GM12878 (cell line): ENCODE data around the gene OS9. TPM values are rescaled to one million over a fixed set of nuclear protein-coding genes. Genes with fewer than 3 reads are reported as not detected.

Experiments
- ASH2L ChIP-seq: fragments of 300-600, 200-600 bp; sonication (generic); IDR thresholded peaks from 2 replicates; pipeline ENCODE4 v1.6.1; 2017; ENCODE audit warnings: low read depth, mild to moderate bottlenecking, borderline replicate concordance
- CEBPB ChIP-seq, 2 experiments: fragments of 150-350 bp in 1 of 2; IDR thresholded peaks; 2 replicates each; pipeline ENCODE4 v1.6.1; 2012 to 2014; ENCODE audit warnings: low read depth in 2 of 2, low read length in 2 of 2, borderline replicate concordance in 1 of 2, inconsistent platforms in 1 of 2
- E4F1 ChIP-seq: fragments of 450-650 bp; IDR thresholded peaks from 2 replicates; pipeline ENCODE4 v1.6.1; 2018; ENCODE audit warnings: borderline replicate concordance, mild to moderate bottlenecking; ENCODE audit not compliant: partially characterized antibody
- EZH2 ChIP-seq: IDR thresholded peaks from 2 replicates; pipeline ENCODE4 v1.6.1; 2012; ENCODE audit warnings: low read depth, mild to moderate bottlenecking, control low read depth, inconsistent platforms, low read length, borderline replicate concordance; ENCODE audit not compliant: control insufficient read depth
- MAX ChIP-seq: IDR thresholded peaks from 2 replicates; pipeline ENCODE4 v1.6.1; 2012; ENCODE audit warnings: low read depth, low read length, improper control_type of control experiment
- NBN ChIP-seq: fragments of 450-650 bp; IDR thresholded peaks from 2 replicates; pipeline ENCODE4 v1.6.1; 2016
- NRF1 ChIP-seq: conservative IDR thresholded peaks from 2 replicates; pipeline ENCODE4 v1.6.1; 2011; ENCODE audit warnings: mild to moderate bottlenecking, low read depth, low read length, improper control_type of control experiment
- POLR2A ChIP-seq: IDR thresholded peaks from 2 replicates; pipeline ENCODE4 v1.6.1; 2011; ENCODE audit warnings: low read depth, mild to moderate bottlenecking, low read length
- RELB ChIP-seq: fragments of 450-650 bp; IDR thresholded peaks from 2 replicates; pipeline ENCODE4 v1.6.1; 2017; ENCODE audit warnings: low read depth, mild to moderate bottlenecking, moderate library complexity
- RUNX3 ChIP-seq: IDR thresholded peaks from 2 replicates; pipeline ENCODE4 v1.6.1; 2012; ENCODE audit warnings: low read length, inconsistent platforms
- SMAD5 ChIP-seq: IDR thresholded peaks from 2 replicates; pipeline ENCODE4 v1.6.1; 2016; ENCODE audit warnings: antibody characterized with exemption, low read depth
- SMARCA5 ChIP-seq: fragments of 450-650 bp; IDR thresholded peaks from 2 replicates; pipeline ENCODE4 v1.6.1; 2017; ENCODE audit warnings: mild to moderate bottlenecking
- SUPT20H ChIP-seq: IDR thresholded peaks from 2 replicates; pipeline ENCODE4 v1.6.1; 2011; ENCODE audit warnings: low read depth, mild to moderate bottlenecking, low read length, moderate library complexity, borderline replicate concordance; ENCODE audit not compliant: control insufficient read depth
- TCF3 ChIP-seq: IDR thresholded peaks from 2 replicates; pipeline ENCODE4 v1.6.1; 2012; ENCODE audit warnings: low read depth, mild to moderate bottlenecking, low read length, borderline replicate concordance; ENCODE audit not compliant: insufficient read depth
- WRNIP1 ChIP-seq: IDR thresholded peaks from 2 replicates; pipeline ENCODE4 v1.6.1; 2011; ENCODE audit warnings: low read depth, low read length, improper control_type of control experiment, borderline replicate concordance
- ZBED1 ChIP-seq: IDR thresholded peaks from 2 replicates; pipeline ENCODE4 v1.6.1; 2016; ENCODE audit warnings: borderline replicate concordance
- polyA plus RNA-seq, 11 experiments: library from polyadenylated mRNA; depleted of rRNA in 4 of 11; unstranded in 6 of 11; stranded (reverse) in 5 of 11; fragments of >200 nt; fragmentation: Nextera tagmentation in 4 of 11; fragmentation: Illumina TruSeq in 1 of 11; extraction: Ambion mirVana in 4 of 11; extraction: Trizol in 1 of 11; gene quantifications; 1 replicate in 1 of 11; 2 replicates in 10 of 11; pipeline versions ENCODE4 v1.2.1 to v1.2.3, GENCODE V29; 2011 to 2016; ENCODE audit warnings: inconsistent platforms in 2 of 11, missing spikeins in 2 of 11, low read depth in 1 of 11
- total RNA-seq, 4 experiments: library from RNA; depleted of rRNA in 3 of 4; stranded (reverse); fragments of >200 nt in 3 of 4; fragmentation: Illumina TruSeq in 1 of 4; extraction: Trizol in 1 of 4; gene quantifications; 2 replicates each; pipeline versions ENCODE4 v1.2.1 to v1.2.3, GENCODE V29; 2013 to 2021
- TF ChIP-seq, protein P1 (sequence below): IDR thresholded peaks from 2 replicates; pipeline ENCODE4 v1.6.1; 2011; ENCODE audit warnings: low read depth, low read length, improper control_type of control experiment, borderline replicate concordance
- TF ChIP-seq, protein P2 (sequence below): fragments of 450-650 bp; IDR thresholded peaks from 2 replicates; pipeline ENCODE4 v1.6.1; 2016; ENCODE audit warnings: mild to moderate bottlenecking
- TF ChIP-seq, protein P3 (sequence below): IDR thresholded peaks from 2 replicates; pipeline ENCODE4 v1.6.1; 2012; ENCODE audit warnings: low read depth, low read length, improper control_type of control experiment

The OS9 gene
- total and polyA plus RNA-seq, 10 of the 15 experiments (the other 5 are each of a cell fraction or from before 2014, with no cell fraction given), result 5.2 to 106 (median 79.1) TPM

- 0 out of 2 replicates have a peak, but pooled peaks have one; percentile 44 for TF ChIP-seq RELB
- TF ChIP-seq NBN, result peak; percentile 90
- TF ChIP-seq, protein P1, sequence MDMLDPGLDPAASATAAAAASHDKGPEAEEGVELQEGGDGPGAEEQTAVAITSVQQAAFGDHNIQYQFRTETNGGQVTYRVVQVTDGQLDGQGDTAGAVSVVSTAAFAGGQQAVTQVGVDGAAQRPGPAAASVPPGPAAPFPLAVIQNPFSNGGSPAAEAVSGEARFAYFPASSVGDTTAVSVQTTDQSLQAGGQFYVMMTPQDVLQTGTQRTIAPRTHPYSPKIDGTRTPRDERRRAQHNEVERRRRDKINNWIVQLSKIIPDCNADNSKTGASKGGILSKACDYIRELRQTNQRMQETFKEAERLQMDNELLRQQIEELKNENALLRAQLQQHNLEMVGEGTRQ, result no peak
- no peak for TF ChIP-seq WRNIP1
- no peak for TF ChIP-seq SUPT20H
- TF ChIP-seq POLR2A, result peak; percentile 48
- TF ChIP-seq MAX, result no peak
- TF ChIP-seq, protein P2, sequence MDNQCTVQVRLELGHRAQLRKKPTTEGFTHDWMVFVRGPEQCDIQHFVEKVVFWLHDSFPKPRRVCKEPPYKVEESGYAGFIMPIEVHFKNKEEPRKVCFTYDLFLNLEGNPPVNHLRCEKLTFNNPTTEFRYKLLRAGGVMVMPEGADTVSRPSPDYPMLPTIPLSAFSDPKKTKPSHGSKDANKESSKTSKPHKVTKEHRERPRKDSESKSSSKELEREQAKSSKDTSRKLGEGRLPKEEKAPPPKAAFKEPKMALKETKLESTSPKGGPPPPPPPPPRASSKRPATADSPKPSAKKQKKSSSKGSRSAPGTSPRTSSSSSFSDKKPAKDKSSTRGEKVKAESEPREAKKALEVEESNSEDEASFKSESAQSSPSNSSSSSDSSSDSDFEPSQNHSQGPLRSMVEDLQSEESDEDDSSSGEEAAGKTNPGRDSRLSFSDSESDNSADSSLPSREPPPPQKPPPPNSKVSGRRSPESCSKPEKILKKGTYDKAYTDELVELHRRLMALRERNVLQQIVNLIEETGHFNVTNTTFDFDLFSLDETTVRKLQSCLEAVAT, result peak; percentile 78
- TF ChIP-seq, protein P3, sequence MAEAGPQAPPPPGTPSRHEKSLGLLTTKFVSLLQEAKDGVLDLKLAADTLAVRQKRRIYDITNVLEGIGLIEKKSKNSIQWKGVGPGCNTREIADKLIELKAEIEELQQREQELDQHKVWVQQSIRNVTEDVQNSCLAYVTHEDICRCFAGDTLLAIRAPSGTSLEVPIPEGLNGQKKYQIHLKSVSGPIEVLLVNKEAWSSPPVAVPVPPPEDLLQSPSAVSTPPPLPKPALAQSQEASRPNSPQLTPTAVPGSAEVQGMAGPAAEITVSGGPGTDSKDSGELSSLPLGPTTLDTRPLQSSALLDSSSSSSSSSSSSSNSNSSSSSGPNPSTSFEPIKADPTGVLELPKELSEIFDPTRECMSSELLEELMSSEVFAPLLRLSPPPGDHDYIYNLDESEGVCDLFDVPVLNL, result no peak
- no peak for TF ChIP-seq E4F1
- TF ChIP-seq RUNX3, result no peak
- no peak for TF ChIP-seq ASH2L
- peak; percentile 47 for TF ChIP-seq NRF1
- no peak for TF ChIP-seq EZH2
- 0 out of 2 replicates have a peak, but pooled peaks have one; percentile 32 for TF ChIP-seq SMARCA5
- TF ChIP-seq TCF3, result 0 out of 2 replicates have a peak, but pooled peaks have one; percentile 61
- TF ChIP-seq ZBED1, result no peak
- no peak for TF ChIP-seq CEBPB (IDR thresholded peaks at IDR 0.05; ENCODE audit: borderline replicate concordance in 1 of 2, low read depth in 2 of 2, low read length in 2 of 2)
- TF ChIP-seq SMAD5, result no peak
Measured at GRCh38 chr12:57754411-57755193, 60.7 kb downstream of the OS9 start, which contains the start of gene MARCHF9 (continued).
